Measurements from ENCODE around the gene IER3IP1. TPM values are rescaled to one million over a fixed set of nuclear protein-coding genes. Genes with fewer than 3 reads are reported as not detected.
"Not testable (repeated sequence)": the region's sequence is repeated elsewhere in the genome, so short reads cannot be mapped to it uniquely, and the experiment has no call there.

The IER3IP1 gene
- total RNA-seq, 4 donors from 2014 or later: 7.9 to 14.3 (median 11.2) TPM

GRCh38 chr18:47163241-47163640 lies 12.9 kb downstream of the IER3IP1 start:
- Histone ChIP-seq H3K9me3 (no peaks in the 10 kb centered on the region), H3K27me3 (no peaks in the 10 kb centered on the region), H3K4me3 (no peak overlapping the region), H3K27ac (no peak overlapping the region), H3K4me1 (no peaks in the 10 kb centered on the region), H3K36me3 (no peaks in the 10 kb centered on the region)
- WGBS: 81% methylated on average over 5 of the region's 5 CpGs
- DNase-seq (ENCODE audit: low spot score in 2 of 2): no peak
- TF ChIP-seq POLR2AphosphoS5 (IDR thresholded peaks at IDR 0.05) (no peak), POLR2A (IDR thresholded peaks at IDR 0.05) (no peak), EP300 (IDR thresholded peaks at IDR 0.05) (no peak)
- TF ChIP-seq, protein P1, sequence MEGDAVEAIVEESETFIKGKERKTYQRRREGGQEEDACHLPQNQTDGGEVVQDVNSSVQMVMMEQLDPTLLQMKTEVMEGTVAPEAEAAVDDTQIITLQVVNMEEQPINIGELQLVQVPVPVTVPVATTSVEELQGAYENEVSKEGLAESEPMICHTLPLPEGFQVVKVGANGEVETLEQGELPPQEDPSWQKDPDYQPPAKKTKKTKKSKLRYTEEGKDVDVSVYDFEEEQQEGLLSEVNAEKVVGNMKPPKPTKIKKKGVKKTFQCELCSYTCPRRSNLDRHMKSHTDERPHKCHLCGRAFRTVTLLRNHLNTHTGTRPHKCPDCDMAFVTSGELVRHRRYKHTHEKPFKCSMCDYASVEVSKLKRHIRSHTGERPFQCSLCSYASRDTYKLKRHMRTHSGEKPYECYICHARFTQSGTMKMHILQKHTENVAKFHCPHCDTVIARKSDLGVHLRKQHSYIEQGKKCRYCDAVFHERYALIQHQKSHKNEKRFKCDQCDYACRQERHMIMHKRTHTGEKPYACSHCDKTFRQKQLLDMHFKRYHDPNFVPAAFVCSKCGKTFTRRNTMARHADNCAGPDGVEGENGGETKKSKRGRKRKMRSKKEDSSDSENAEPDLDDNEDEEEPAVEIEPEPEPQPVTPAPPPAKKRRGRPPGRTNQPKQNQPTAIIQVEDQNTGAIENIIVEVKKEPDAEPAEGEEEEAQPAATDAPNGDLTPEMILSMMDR (IDR thresholded peaks at IDR 0.05): no peak

- DNase-seq (ENCODE audit: low spot score in 2 of 2): no peak
- no peak overlapping the region for H3K4me3 ChIP-seq
- 98% methylated on average over 5 of the region's 5 CpGs for WGBS
- no peaks in the 10 kb centered on the region for H3K4me1 ChIP-seq
- no peak overlapping the region for H3K27ac ChIP-seq
- peaks cover 2% of the 10 kb centered on the region for H3K36me3 ChIP-seq
- H3K9me3 ChIP-seq: no peaks in the 10 kb centered on the region
- TF ChIP-seq POLR2AphosphoS5 (IDR thresholded peaks at IDR 0.05) (no peak), POLR2A (IDR thresholded peaks at IDR 0.05) (no peak), EP300 (IDR thresholded peaks at IDR 0.05) (no peak)
- TF ChIP-seq, protein P1 (IDR thresholded peaks at IDR 0.05): no peak
- H3K27me3 ChIP-seq: no peaks in the 10 kb centered on the region
These were observed 15.9 kb downstream of the IER3IP1 start for GRCh38 chr18:47160256-47160655.

DNA sequence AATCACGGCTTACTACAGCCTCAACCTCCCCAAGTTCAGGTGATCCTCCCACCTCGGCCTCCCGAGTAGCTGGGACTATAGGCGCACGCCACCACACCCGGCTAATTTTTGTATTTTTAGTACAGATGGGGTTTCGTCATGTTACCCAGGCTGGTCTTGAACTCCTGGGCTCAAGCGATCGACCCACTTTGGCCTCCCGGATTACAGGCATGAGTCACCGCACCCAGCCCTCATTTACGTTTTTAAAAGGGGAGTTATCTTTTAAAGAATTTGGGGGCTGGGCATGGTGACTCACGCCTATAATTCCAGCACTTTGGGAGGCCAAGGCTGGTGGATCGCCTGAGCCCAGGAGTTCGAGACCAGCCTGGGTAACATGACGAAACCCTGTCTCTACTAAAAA lies 17.8 kb downstream of the IER3IP1 start:
- not testable (repeated sequence) for H3K9me3 ChIP-seq; DNase-seq (ENCODE audit: low spot score in 2 of 2); H3K4me1 ChIP-seq; H3K27ac ChIP-seq; H3K4me3 ChIP-seq; H3K27me3 ChIP-seq
- WGBS: 92% methylated on average over 16 of the region's 16 CpGs
- peaks cover 21% of the 10 kb centered on the region for H3K36me3 ChIP-seq

- no peak for DNase-seq (ENCODE audit: low spot score in 2 of 2)
- H3K9me3 ChIP-seq: no peaks in the 10 kb centered on the region
- no peak for TF ChIP-seq POLR2AphosphoS5 (IDR thresholded peaks at IDR 0.05)
- TF ChIP-seq EP300 (IDR thresholded peaks at IDR 0.05): no peak
- no peak for TF ChIP-seq POLR2A (IDR thresholded peaks at IDR 0.05)
- TF ChIP-seq, protein P1 (IDR thresholded peaks at IDR 0.05): no peak
- no peak overlapping the region for H3K27ac ChIP-seq
- H3K4me1 ChIP-seq: peaks cover 22% of the 10 kb centered on the region
- H3K27me3 ChIP-seq: no peaks in the 10 kb centered on the region
- H3K36me3 ChIP-seq: peaks cover 26% of the 10 kb centered on the region
- H3K4me3 ChIP-seq: peak overlapping the region; percentile 67
These were observed 24.7 kb downstream of the IER3IP1 start for GRCh38 chr18:47151439-47151838.

DNA sequence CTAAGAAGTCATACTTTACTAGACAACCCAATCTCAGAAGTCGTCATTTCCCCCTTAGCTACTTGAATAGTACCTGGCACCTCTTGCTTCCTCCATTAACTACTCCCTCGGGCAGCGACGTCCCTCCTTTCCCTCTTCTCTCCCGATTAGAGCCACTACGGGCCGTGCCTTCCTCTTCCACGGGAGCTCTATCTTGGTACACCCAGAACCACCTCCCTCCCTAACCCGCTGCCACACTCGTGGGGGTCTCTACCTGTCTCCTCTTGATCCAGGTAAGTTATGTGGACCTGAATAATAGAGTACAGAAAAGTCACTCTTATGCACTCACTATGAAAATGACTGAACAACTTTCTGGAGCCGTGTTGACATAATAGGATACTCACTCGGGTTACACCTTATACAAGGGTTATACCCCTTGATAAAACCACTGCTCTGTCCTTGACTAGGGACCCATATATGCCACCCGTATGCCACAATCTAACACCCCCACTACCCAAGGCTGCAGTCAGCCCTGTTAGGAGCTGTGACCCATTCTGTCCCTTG lies 25.3 kb downstream of the IER3IP1 start:
- DNase-seq (ENCODE audit: low spot score in 2 of 2): peak in 1 of 2 donors; percentile 78
- TF ChIP-seq, protein P1 (IDR thresholded peaks at IDR 0.05): no peak
- TF ChIP-seq EP300 (IDR thresholded peaks at IDR 0.05): no peak
- TF ChIP-seq POLR2AphosphoS5 (IDR thresholded peaks at IDR 0.05): no peak
- no peak for TF ChIP-seq POLR2A (IDR thresholded peaks at IDR 0.05)
- H3K27ac ChIP-seq: peak overlapping the region; percentile 89
- H3K9me3 ChIP-seq: no peaks in the 10 kb centered on the region
- no peaks in the 10 kb centered on the region for H3K27me3 ChIP-seq
- H3K4me3 ChIP-seq: peak overlapping the region; percentile 67
- H3K4me1 ChIP-seq: peaks cover 22% of the 10 kb centered on the region
- peaks cover 26% of the 10 kb centered on the region for H3K36me3 ChIP-seq
- WGBS: 14% methylated on average over 13 of the region's 13 CpGs
